Measurements from ENCODE around the gene BARX2.

The BARX2 gene

DNA sequence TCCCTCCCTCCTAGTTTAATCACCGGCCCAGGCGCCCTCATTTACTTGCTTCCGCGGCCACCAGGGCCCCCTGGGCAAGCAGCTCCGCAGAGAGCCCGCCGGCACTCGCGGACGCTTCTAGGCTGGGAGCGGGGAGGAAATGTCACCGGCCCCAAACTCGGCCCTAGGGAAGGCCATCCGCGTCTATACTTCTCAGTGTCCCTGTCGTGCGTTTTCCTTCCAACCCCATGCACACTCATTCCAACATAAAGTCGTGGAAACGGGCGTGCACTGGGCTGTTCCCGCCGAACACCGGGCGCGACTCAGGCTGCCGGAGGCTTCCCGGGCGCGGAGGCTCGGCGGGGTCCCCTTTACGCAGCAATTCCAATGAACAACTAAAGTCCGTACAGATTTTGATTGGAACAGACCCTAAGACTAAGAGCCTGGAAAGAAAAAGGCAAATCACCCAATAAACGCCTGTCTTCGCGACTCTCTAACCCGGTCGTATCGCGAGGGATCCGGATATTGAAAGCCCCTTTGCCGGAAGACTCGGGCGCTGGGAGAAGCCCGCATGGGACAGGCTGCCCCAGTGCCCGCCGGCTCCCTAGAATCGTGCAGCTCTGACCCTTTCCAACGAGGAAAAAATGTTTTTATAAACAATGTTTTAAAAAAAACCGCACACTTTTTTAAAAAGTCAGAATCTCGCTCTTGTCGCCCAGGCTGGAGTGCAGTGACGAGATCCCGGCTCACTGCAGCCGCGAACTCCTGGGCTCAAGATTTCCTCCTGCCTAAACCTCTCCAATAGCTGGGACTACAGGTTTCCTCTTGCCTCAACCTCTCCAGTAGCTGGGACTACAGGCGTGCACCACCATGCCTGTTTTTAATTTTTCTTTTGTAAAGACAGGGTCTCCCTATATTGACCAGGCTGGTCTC lies 1.3 kb upstream of the BARX2 start:
- no peak for DNase-seq (ENCODE audit: low spot score)

DNA sequence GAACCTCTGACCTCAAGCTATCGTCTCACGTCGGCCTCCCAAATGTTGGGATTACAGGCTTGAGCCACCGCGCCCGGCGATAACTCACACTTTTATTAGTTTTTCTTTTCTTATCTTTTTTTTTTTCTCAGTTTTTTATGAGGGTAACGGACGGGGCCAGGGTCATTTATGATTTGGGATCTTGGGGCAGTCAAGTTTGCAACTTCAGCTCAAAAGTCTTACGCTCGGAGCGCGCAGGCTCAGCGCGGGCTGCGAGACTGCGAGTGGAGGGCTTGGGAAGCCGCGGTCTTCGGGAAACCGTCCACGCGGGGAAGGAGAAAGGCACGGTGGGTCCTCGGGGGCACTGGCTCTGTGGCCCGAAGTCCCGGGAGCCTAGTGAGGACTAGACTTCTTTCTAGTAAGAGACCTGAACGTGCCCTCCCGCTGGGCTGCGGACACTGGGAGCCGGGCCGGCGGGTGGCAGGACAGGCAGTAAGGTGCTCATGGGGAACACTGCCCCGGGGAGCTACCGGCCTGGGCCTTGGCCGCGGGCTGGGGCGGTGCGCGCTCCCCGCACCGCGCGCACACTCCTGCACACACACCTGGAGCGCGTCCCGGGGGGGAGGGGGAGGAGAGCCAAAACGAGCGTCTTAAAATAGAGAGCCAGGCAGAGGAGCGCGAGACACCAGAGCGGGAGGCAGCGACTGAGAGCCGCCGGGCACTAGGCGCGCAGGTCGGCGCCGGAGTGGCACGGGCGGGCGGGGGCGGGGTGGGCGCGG lies 476 bp upstream of the BARX2 start:
- DNase-seq (ENCODE audit: low spot score): no peak

DNA sequence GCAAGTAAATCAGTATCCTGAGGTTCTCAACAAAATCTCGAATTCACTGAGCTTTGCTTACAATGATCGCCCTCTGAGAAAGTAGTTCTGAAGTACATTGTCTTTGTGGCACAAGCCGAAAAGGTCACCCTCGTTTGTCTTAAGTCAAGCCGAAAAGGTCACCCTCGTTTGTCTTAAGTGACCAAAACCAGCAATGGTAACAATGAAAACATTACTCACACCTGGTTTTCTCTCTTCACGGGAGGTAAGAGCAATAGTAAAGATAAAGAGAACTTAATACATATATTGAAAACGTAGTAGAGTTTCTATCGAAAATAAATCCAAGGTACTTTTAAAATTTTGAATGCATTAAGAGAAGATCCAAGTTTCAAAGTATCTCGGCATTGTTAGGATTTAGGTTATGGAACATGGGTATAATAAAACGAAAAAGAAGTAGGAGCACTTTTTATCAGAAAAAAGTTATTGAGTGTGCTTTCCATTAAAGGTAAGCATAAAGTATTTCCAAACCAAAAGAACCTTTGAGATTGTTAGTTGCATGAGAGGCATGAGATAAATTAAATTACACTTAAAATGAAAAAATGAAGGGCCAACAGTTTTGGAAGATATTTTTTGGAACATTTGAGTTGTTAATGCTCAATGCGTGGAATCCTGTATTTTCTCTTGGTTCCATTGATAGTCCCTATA lies 1.2 kb downstream of the BARX2 start:
- DNase-seq (ENCODE audit: low spot score): no peak

DNA sequence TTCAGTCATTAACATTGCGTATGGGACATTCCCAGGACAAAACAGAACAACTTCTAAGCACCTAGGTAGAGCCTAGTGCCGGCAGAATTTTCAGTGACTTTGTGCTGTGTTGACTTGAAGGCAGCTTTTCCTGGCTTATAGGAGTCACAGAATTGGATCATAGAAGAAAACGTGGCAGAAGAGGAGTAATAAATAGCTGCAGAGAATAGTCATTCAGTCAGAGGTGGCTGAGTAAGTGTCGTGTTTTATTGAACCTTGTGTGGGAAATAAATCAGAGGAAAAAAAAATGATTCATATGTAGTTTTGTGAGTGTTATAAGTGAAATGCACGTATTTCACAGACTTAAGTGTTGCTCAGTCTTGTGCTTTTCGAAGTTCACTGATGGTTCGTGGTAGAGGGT lies 2.1 kb downstream of the BARX2 start:
- DNase-seq (ENCODE audit: low spot score): no peak

DNA sequence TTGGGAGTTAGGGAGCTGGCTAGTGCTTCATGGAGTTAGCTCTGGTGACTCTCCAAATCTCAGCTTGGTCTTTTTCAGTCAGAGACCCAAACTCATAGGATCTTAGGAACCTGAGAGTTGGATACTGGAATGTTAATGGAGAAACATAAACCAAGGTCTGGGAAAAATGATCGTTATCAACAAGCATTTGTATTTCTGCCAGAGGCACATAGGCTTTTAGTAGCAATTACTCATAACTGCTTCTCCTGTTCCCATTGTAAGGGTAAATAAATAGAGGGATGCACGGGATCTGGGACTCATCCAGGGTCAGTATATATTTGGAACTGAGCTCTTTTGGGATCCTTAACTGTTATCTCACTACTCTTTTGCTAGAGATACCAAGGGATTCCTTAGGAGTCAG lies 4.8 kb downstream of the BARX2 start:
- no peak for DNase-seq (ENCODE audit: low spot score)

DNA sequence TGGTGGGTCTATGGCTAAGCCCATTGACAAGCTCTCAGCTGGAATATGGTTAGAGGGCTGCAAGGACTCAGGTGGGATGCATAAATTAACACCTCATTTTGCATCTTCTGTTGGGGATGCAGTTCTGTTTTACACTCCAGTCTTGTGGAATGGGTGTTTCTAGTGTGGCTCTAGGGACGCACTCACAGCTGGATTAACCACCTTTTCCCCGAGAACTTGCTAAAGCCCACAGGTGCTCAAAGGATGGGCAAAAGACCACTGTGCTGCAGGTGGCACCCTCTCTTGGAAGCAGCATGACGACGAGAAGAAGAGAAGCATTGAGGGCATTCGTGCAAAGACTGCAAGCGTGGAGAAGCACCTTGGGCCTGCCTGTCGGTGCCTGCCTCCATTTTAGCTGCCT lies 6.9 kb downstream of the BARX2 start:
- no peak for DNase-seq (ENCODE audit: low spot score)

DNA sequence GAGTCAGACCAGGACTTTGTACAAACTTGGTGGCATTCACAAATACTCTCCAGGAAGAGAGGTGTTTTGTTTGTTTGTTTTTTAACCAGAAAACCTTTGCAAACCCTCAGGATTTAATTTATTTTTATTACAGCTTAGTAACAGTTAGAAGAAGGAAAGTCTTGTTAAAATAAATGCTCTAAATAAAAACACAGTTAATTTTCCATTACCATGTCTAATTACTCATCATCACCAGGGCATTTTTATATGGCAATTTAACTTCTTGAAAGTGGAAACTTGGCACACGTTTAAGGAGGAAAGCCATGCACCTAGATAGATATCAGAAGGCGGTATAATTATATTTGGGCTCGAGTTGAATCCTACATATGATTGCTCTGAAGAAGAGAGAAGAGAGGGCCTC lies 7.4 kb downstream of the BARX2 start:
- no peak for DNase-seq (ENCODE audit: low spot score)

DNA sequence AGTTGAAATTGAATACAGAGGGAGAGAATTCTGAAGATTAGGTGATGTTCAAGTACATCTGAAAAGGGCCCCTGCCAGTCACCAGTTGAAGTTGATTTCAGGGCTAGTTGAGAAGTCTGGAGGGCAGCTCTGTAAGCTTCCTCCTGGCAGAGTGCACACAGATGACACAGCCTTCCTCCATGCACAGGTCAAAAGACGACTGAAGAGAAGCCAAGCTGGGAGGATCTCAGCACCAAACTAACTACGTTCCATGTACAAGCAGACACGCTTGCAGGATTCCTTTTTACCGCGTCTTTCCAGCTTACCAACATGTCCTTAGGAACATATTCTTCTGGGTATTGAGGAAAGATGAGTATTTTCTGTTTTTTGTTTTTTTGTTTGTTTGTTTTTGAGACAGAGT lies 7.9 kb downstream of the BARX2 start:
- no peak for DNase-seq (ENCODE audit: low spot score)

DNA sequence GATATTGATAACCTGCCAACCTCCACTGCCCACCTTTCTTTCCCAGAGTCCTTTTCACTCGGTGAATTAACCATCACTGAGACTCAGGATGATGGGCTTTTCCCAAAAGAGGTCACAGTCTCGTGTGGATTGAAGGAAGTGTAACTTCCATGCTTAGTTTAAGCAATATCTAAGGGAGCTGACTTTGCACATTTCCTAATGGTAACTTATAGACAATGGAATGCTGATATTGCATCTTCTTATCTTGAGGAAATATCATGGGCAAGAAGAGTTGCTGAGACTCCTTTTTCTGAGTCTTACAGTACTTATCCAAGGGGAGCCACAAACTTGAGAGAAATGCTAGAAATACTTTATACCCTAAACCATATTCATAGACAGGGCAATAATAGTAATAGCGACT lies 8.8 kb downstream of the BARX2 start:
- DNase-seq (ENCODE audit: low spot score): no peak

DNA sequence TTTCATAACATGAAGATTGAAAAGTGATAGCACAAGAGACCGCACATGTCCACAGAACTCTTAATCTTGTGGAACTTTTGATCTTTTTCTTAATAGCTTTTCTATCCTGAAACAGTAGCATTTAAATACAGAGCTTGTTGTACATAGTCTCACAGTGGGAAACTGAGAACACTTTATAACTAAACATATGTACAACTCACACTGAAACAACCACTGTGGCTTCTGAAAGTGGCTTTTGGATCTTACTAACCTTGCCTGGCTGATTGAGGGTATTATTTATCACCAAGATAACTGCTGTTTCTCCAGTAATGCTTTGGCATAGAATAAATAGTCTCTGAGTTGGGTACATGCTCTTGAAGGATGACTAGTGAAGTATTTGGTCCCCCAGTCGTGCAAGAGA lies 10.2 kb downstream of the BARX2 start:
- no peak for DNase-seq (ENCODE audit: low spot score)

DNA sequence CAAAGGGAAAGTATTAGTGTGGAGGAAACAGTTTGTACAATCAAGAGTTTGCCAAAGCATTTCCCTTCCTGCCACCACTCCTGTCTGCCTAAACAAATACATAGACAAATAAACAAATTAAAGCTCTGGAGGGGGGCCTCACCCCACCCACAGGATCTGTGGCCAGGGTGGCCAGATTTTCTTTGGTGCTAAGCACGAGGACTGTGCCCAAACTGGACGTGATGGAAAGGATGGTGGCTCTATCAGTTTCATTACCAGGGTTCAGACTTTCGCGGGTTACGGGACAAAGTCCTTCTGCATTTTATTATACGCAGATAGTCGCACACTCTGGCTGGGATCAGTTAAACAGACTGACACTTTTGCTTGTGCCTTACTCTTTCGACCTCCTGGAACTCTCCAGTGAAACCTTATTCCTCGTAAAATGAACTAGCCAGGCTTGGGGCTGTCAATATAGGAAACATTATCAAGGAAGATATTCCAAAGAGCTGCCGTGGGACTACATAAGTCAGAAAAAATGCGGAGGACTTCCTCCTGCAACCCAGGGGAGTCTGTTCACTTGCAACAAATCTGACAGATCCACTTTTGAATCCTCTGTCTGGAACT lies 11.2 kb downstream of the BARX2 start:
- no peak for DNase-seq (ENCODE audit: low spot score)

DNA sequence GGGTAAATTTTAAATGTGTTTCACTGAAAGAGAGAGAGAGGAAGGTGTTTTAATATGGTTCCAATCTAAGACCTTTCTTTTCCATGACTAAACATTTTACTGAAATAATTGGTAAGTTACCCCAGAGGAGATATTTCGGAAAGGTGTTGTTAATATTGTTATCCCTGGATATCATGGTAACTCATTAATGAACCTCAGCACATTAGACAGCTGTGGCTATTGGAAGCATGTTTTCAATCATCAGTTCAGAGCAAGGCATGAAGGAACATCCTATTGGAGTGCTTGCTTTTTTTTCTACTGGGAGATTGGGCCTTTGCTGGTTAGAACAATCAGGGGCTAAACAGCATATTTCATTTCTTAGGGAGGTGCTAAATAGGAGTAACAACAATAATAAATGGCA lies 11.8 kb downstream of the BARX2 start:
- no peak for DNase-seq (ENCODE audit: low spot score)

DNA sequence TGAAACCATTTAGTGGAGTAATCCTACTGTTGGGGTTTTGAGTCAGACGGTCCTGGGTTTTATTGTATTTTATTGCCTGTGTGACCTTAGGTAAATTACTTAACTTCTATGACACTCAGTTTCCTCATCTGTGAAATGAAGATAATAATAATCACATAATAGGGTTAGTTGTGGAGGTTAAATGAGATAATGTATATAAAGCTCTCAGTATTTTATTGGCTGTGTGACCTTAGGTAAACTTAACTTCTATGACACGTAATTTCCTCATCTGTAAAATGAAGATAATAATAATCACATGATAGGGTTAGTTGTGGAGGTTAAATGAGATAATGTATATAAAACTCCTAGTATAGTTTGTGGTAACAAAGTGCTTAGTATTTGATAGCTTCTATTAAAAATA lies 13.2 kb downstream of the BARX2 start:
- no peak for DNase-seq (ENCODE audit: low spot score)

DNA sequence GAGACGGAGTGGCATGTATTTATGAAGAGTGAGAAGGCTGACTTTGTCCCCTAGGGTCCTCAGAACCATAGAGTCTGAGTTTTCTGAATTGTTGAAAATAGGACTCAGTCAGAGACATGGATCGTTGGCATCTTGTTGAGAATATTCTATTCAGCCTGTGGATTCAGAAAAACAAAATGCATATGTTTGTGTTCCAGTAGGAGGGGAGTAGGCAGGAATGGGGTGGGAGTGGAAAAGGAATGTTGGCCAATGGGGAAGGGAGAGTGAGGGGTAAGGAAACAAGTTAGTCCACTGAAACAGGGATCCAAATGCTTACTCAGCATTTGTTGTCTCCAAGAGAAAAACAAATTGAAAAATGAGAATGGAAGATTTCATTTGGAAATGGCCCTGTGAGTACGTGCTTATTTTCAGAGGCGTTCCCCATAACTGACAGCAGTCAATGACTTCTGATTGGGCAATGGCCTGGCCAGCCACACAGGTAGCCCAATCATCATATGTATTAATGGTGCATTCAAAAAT lies 14.7 kb downstream of the BARX2 start:
- no peak for DNase-seq (ENCODE audit: low spot score)

DNA sequence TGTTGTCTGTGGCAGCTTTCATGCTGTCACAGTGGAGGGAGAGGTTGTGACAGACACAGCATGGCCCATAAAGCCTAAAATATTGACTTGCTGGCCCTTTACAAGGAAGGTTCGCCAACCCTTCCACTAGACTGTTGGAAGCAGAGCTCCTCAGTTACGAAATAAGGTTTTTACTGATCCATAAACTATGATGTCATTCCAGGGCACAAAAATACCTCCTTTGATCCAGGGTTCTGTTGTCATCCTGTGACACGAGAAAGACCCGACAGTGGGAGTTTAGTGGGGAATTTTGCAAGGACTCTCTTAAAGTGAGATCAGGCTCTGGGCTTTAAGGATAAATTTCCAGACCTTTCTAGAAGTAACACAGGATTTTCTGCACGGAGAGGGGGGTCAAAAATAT lies 15.7 kb downstream of the BARX2 start:
- no peak for DNase-seq (ENCODE audit: low spot score)

DNA sequence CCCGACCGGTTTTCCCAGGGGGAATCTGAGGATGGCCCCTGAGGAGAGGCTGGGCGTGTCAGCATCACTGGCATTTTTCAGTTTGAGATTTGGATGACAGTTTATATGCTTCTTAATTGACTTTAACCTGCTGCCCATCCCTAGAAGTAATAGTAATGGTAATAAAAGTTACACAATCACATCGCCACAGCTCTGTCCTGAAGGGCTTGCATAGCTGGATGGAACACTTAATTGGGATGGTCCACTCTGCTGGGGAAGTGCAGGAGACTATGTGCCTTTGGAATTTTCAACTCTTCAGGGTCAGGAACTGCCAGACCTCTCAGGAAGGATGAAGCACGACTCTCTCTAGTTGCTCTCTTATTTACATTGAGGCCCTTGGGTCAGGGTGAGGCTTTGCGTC lies 16.2 kb downstream of the BARX2 start:
- no peak for DNase-seq (ENCODE audit: low spot score)

DNA sequence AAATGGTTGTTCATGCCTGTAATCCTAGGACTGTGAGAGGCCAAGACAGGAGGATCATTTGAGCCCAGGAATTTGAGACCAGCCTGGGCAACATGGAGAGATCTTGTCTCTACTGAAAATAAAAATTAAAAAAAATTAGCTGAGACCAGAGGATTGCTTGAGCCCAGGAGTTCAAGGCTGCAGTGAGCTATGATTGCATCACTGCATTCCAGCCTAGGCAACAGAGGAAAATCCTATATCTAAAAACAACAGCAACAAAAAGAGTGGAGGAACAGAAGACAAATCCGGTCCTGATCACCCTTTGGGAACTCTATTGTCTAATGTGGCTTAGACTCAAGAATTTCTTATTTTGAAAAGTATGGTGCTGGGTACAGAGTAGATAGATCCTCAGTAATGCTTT lies 17.3 kb downstream of the BARX2 start:
- no peak for DNase-seq (ENCODE audit: low spot score)

DNA sequence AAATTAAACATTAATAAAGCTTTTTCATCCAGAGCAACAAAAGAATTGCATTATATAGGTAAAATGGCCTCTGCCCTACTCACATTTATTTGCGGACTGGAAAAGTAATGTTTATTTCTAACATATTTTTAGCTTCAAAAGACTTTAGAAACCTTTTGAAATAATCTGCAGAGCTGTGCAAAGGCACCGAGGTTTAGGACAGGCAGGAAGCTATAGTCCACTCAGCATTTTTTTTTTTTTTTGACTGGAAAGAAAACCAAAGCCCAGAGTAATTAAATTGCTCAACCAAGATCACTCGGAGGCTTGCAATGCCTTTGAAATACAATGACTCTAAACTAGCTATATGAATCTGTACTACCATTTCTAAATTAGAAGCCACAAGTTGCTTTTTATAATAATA lies 19.1 kb downstream of the BARX2 start:
- DNase-seq (ENCODE audit: low spot score): no peak

DNA sequence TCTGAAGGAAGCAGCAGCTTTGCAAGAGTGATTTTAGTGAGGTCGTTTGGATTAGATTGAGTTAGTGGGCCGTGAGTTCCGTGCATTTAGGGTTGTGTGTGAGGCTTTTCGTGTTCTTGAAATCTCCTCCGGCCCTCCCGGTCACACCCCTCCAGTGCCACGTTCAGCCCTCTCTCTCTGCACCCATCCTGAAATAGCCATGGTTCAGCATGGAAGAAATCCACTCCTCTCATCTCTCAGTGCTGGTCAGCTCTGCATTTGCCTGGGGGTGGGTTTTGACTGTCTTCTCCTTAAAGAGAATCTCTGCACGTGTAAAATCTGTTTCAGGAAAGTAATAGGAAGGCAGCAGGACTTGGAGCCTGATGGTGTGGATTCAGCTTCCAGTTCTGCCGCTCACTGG lies 19.8 kb downstream of the BARX2 start:
- DNase-seq (ENCODE audit: low spot score): no peak

DNA sequence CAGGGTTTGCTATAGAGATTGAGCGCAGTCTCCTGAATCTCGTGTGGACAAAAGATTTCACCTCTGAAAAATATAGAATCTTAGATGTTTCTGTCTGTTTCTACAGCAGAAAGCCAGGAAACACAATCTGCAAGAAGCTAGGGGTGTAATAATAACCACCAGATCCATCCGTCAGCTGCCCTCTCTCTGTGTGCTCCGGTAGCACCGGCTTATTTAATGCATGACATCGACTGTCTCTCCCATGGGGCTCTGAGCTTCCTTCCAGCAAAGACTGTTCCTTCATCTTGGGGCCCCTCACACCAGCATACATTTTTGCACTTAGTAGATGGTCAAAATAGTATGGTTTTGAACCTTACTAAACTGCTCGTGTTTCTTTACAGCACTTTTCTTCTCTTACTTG lies 20.2 kb downstream of the BARX2 start:
- DNase-seq (ENCODE audit: low spot score): no peak

DNA sequence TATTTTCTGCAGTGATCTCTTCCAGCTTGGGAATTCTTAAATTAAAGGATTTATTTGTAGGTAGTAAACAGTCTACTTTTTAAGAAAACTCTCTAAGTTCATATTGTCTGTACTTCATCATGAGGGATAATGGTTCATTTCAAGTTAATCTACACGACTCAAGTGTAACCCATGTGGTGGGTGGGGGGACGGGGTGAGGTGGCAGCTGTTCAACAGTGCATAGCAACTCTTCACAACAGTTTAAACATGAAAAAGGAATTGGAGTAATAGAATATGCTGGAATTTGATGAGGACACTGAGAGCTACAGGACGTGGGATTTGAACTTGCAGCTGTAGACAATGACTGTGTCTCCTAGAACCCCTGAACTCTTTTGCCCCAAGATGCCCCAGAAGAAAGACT lies 20.8 kb downstream of the BARX2 start:
- no peak for DNase-seq (ENCODE audit: low spot score)
